Stimulated activated CD4-positive, alpha-beta T cell treated with anti-CD3 and anti-CD28 coated beads, Interleukin-1b, Interleukin-23, amount 100 ng/mL, for 1 hour (primary cell): ENCODE measurements around the gene FAM187B.
"Not testable (repeated sequence)": the region's sequence is repeated elsewhere in the genome, so short reads cannot be mapped to it uniquely, and the experiment has no call there.

Source experiments
- DNase-seq, 2 donors: peaks; one replicate each; pipeline ENCODE4 v3.0.0-alpha.2; 2020; ENCODE audit warnings: low read depth in 2 of 2

Gene FAM187B

GRCh38 chr19:35236638-35237400 lies 8.3 kb upstream of the FAM187B start:
- no peak for DNase-seq

GRCh38 chr19:35232912-35233311 lies 4.4 kb upstream of the FAM187B start:
- DNase-seq, result no peak

GRCh38 chr19:35231956-35232645 lies 3.6 kb upstream of the FAM187B start:
- DNase-seq, result no peak

GRCh38 chr19:35229601-35230000 lies 1.1 kb upstream of the FAM187B start:
- no peak for DNase-seq

- DNase-seq, result no peak
Observed at GRCh38 chr19:35226748-35227147, 1.8 kb downstream of the FAM187B start.

- DNase-seq, result no peak
Observed at GRCh38 chr19:35225951-35226350, 2.6 kb downstream of the FAM187B start.

- no peak for DNase-seq
Observed at GRCh38 chr19:35224681-35225571, 3.6 kb downstream of the FAM187B start.

- DNase-seq, result no peak
Observed at GRCh38 chr19:35223862-35224505, 4.6 kb downstream of the FAM187B start.

GRCh38 chr19:35223084-35223790 lies 5.3 kb downstream of the FAM187B start:
- DNase-seq, result no peak

GRCh38 chr19:35222373-35223015 lies 6.0 kb downstream of the FAM187B start:
- DNase-seq, result no peak

- not testable (repeated sequence) for DNase-seq
Observed at GRCh38 chr19:35220973-35221590, 7.5 kb downstream of the FAM187B start.

GRCh38 chr19:35220315-35220921 lies 8.1 kb downstream of the FAM187B start:
- DNase-seq, result no peak

- no peak for DNase-seq
Observed at GRCh38 chr19:35219008-35219407, 9.5 kb downstream of the FAM187B start.

- no peak for DNase-seq
Observed at GRCh38 chr19:35217649-35217990, 10.9 kb downstream of the FAM187B start.

- no peak for DNase-seq
Observed at GRCh38 chr19:35216833-35217648, 11.5 kb downstream of the FAM187B start.

- no peak for DNase-seq
Observed at GRCh38 chr19:35216016-35216832, 12.3 kb downstream of the FAM187B start.

- no peak for DNase-seq
Observed at GRCh38 chr19:35214766-35215422, 13.6 kb downstream of the FAM187B start.
